Ishikawa (cell line): ENCODE results near the gene RALGAPA2.

Experiments used
- CREB1 ChIP-seq: IDR thresholded peaks from 2 replicates; pipeline ENCODE4 v1.6.1; 2012; ENCODE audit warnings: low read depth
- EGR1 ChIP-seq: IDR thresholded peaks from 2 replicates; pipeline ENCODE4 v1.6.1; 2012
- EP300 ChIP-seq: IDR thresholded peaks from 2 replicates; pipeline ENCODE4 v1.6.1; 2012; ENCODE audit warnings: borderline replicate concordance
- FOXM1 ChIP-seq: IDR thresholded peaks from 2 replicates; pipeline ENCODE4 v1.6.1; 2012; ENCODE audit warnings: low read depth, borderline replicate concordance
- MAX ChIP-seq: IDR thresholded peaks from 2 replicates; pipeline ENCODE4 v1.6.1; 2012
- NFIC ChIP-seq: IDR thresholded peaks from 2 replicates; pipeline ENCODE4 v1.6.1; 2012
- RAD21 ChIP-seq: IDR thresholded peaks from 2 replicates; pipeline ENCODE4 v1.6.1; 2012; ENCODE audit warnings: low read depth
- REST ChIP-seq: IDR thresholded peaks from 2 replicates; pipeline ENCODE4 v1.6.1; 2012; ENCODE audit warnings: low read depth, mild to moderate bottlenecking
- TAF1 ChIP-seq: IDR thresholded peaks from 2 replicates; pipeline ENCODE4 v1.6.1; 2012; ENCODE audit warnings: low read depth, mild to moderate bottlenecking
- TEAD4 ChIP-seq: IDR thresholded peaks from 2 replicates; pipeline ENCODE4 v1.6.1; 2012

- TF ChIP-seq EP300 (no peak), FOXM1 (no peak), NFIC (no peak), TEAD4 (no peak), CREB1 (no peak), RAD21 (no peak), MAX (no peak), TAF1 (no peak), REST (no peak), EGR1 (no peak)
Measured at GRCh38 chr20:20480126-20480525, 232.3 kb downstream of the RALGAPA2 start.
